H1 (cell line): Measurements from ENCODE around the gene SYT14. TPM values are rescaled to one million over a fixed set of nuclear protein-coding genes. Genes with fewer than 3 reads are reported as not detected.

Source experiments
- GABPA ChIP-seq: IDR thresholded peaks from 2 replicates; pipeline ENCODE4 v1.6.1; 2011; ENCODE audit warnings: mild to moderate bottlenecking, low read length, moderate library complexity, borderline replicate concordance; ENCODE audit not compliant: insufficient read depth
- PHF8 ChIP-seq: fragments of 200-600 bp; sonication (generic); conservative IDR thresholded peaks from 2 replicates; pipeline ENCODE4 v1.7.1; 2012; ENCODE audit warnings: low read depth, mild to moderate bottlenecking, inconsistent platforms, low read length, moderate library complexity
- RXRA ChIP-seq: IDR thresholded peaks from 2 replicates; pipeline ENCODE4 v1.6.1; 2011; ENCODE audit warnings: low read depth, mild to moderate bottlenecking, low read length, moderate library complexity; ENCODE audit not compliant: insufficient read depth
- SIRT6 ChIP-seq: IDR thresholded peaks from one replicate; pipeline ENCODE4 v1.7.1; 2012; ENCODE audit warnings: low read length, inconsistent platforms
- SP4 ChIP-seq: IDR thresholded peaks from 2 replicates; pipeline ENCODE4 v1.6.1; 2012; ENCODE audit warnings: low read length, inconsistent platforms
- polyA plus RNA-seq, 7 experiments: library from polyadenylated mRNA; depleted of rRNA in 3 of 7; stranded (reverse) in 5 of 7; unstranded in 2 of 7; fragments of >200 nt in 5 of 7; fragments of 200-250 nt in 2 of 7; gene quantifications; 1 replicate in 5 of 7; 2 replicates in 1 of 7; 4 replicates in 1 of 7; pipeline versions ENCODE4 v1.2.1 to v1.2.3, GENCODE V29; 2011 to 2013; ENCODE audit warnings: missing spikeins in 2 of 7, mixed read lengths in 2 of 7
- total RNA-seq: library from RNA; stranded (reverse); fragmentation: NEBNext Ultra II Directional; extraction: Animal tissue kit (Norgen Biotek cat#: 25700); gene quantifications from 2 replicates; pipeline ENCODE4 v1.2.1, GENCODE V29; 2021

The SYT14 gene
- total and polyA plus RNA-seq, 2 of the 8 experiments (the other 6 are each of a cell fraction or from before 2014, with no cell fraction given), result 2.3 to 18.4 TPM

DNA sequence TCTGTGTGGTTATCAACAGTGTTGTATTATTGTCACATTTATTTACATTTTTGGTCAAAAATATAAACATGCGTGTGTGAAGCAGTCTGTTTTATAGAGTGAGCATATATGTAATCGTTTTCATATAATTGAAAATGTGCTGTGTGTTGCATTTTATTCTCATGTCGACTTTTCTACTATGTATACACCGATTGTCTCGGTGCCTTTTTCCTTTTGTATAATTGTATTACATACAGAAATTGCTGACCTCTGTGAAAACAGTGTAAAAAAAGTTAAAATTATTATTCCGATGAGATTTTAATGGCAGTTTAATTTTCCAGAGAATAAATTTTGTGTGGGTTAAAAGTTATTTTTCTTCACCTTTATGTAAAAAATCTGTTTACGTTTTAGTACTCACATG is 232.2 kb downstream of the SYT14 start (continued):
- TF ChIP-seq SP4 (no peak), RXRA (no peak), SIRT6 (no peak), GABPA (no peak), PHF8 (no peak)
- TF ChIP-seq, all 59 proteins: peak for 0
